Vagina (tissue), 2 donors: ENCODE results near the gene CYP19A1. TPM values are rescaled to one million over a fixed set of nuclear protein-coding genes. Genes with fewer than 3 reads are reported as not detected.

Experiments
- DNase-seq, 2 donors: peaks; one replicate each; pipeline ENCODE4 v3.0.0-alpha.2; 2017; ENCODE audit errors: extremely low spot score in 2 of 2
- H3K27ac ChIP-seq: fragments of 200-600 bp; sonication (generic); one replicate; pipeline ENCODE4 v1.5.1; 2019
- H3K27me3 ChIP-seq: fragments of 200-600 bp; sonication (generic); one replicate; pipeline ENCODE4 v1.5.1; 2019
- H3K36me3 ChIP-seq, 2 donors: fragments of 200-600 bp; sonication (generic); one replicate each; pipeline ENCODE4 v1.5.1; 2017 to 2019
- H3K4me1 ChIP-seq: fragments of 200-600 bp; sonication (generic); one replicate; pipeline ENCODE4 v1.5.1; 2019
- H3K4me3 ChIP-seq, 2 donors: fragments of 200-600 bp; sonication (generic); 1 replicate in 1 of 2; 2 replicates in 1 of 2; pipeline ENCODE4 v1.5.1; 2016 to 2019
- H3K9me3 ChIP-seq: fragments of 200-600 bp; sonication (generic); one replicate; pipeline ENCODE4 v1.5.1; 2019
- CTCF ChIP-seq, 3 experiments: fragments of 450-650 bp in 2 of 3; fragments of 200-600 bp in 1 of 3; sonication (generic) in 1 of 3; IDR thresholded peaks; one replicate each; pipeline ENCODE4 v1.5.1; 2017 to 2019; ENCODE audit warnings: antibody characterized with exemption in 3 of 3, mild to moderate bottlenecking in 2 of 3, moderate library complexity in 2 of 3
- POLR2A ChIP-seq, 2 donors: fragments of 450-650 bp; IDR thresholded peaks; one replicate each; pipeline ENCODE4 v1.6.1; 2017; ENCODE audit warnings: antibody characterized with exemption in 2 of 2, mild to moderate bottlenecking in 2 of 2, moderate library complexity in 2 of 2
- POLR2AphosphoS5 ChIP-seq, 2 donors: sonication (generic); formaldehyde crosslinking; IDR thresholded peaks; one replicate each; pipeline ENCODE4 v1.9.0; 2017; ENCODE audit warnings: antibody characterized with exemption in 2 of 2, mild to moderate bottlenecking in 2 of 2, low read depth in 1 of 2; ENCODE audit not compliant: insufficient read depth in 1 of 2
- intact Hi-C: fragments of 100-400 bp; cut with DNase I; formaldehyde crosslinking; loops from one replicate; pipeline ENCODE4 v1.15.1; 2023
- total RNA-seq: library from RNA; depleted of rRNA; stranded (reverse); fragments of >200 nt; gene quantifications from one replicate; pipeline ENCODE4 v1.2.3, GENCODE V29; 2016

The CYP19A1 gene
- total RNA-seq, 1 donor from 2014 or later = 8.8 TPM

- intact Hi-C loops = no loop called here
- Histone ChIP-seq H3K27ac (no peak overlapping the region), H3K9me3 (no peaks in the 10 kb centered on the region), H3K27me3 (no peaks in the 10 kb centered on the region), H3K4me3 (no peak overlapping the region), H3K36me3 (no peaks in the 10 kb centered on the region), H3K4me1 (no peaks in the 10 kb centered on the region)
- no peak for DNase-seq
- no peak for TF ChIP-seq CTCF (IDR thresholded peaks at IDR 0.05)
- TF ChIP-seq POLR2AphosphoS5 (IDR thresholded peaks at IDR 0.05; ENCODE audit: insufficient read depth in 1 of 2, low read depth in 1 of 2) = no peak
- TF ChIP-seq POLR2A (IDR thresholded peaks at IDR 0.05) = no peak
These were observed 157.9 kb downstream of the CYP19A1 start for GRCh38 chr15:51180534-51180933.

GRCh38 chr15:51180011-51180410 lies 158.4 kb downstream of the CYP19A1 start:
- Histone ChIP-seq H3K9me3 (no peaks in the 10 kb centered on the region), H3K27me3 (no peaks in the 10 kb centered on the region), H3K36me3 (no peaks in the 10 kb centered on the region), H3K27ac (no peak overlapping the region), H3K4me1 (no peaks in the 10 kb centered on the region), H3K4me3 (no peak overlapping the region)
- intact Hi-C loops = no loop called here
- no peak for DNase-seq
- TF ChIP-seq POLR2AphosphoS5 (IDR thresholded peaks at IDR 0.05; ENCODE audit: insufficient read depth in 1 of 2, low read depth in 1 of 2) (no peak), POLR2A (IDR thresholded peaks at IDR 0.05) (no peak), CTCF (IDR thresholded peaks at IDR 0.05) (no peak)

- peaks cover 14% of the 10 kb centered on the region for H3K4me1 ChIP-seq
- DNase-seq = no peak
- no peak overlapping the region for H3K27ac ChIP-seq
- H3K27me3 ChIP-seq = no peaks in the 10 kb centered on the region
- no peaks in the 10 kb centered on the region for H3K36me3 ChIP-seq
- intact Hi-C loops = no loop called here
- peak overlapping the region in 1 of 2 donors; percentile 14 for H3K4me3 ChIP-seq
- no peaks in the 10 kb centered on the region for H3K9me3 ChIP-seq
- no peak for TF ChIP-seq CTCF (IDR thresholded peaks at IDR 0.05)
- no peak for TF ChIP-seq POLR2A (IDR thresholded peaks at IDR 0.05)
- no peak for TF ChIP-seq POLR2AphosphoS5 (IDR thresholded peaks at IDR 0.05; ENCODE audit: insufficient read depth in 1 of 2, low read depth in 1 of 2)
These were observed 166.2 kb downstream of the CYP19A1 start for GRCh38 chr15:51172193-51172592.

GRCh38 chr15:51171634-51171932 lies 166.8 kb downstream of the CYP19A1 start:
- Histone ChIP-seq H3K27ac (no peak overlapping the region), H3K36me3 (no peaks in the 10 kb centered on the region), H3K9me3 (no peaks in the 10 kb centered on the region), H3K4me3 (no peak overlapping the region), H3K27me3 (no peaks in the 10 kb centered on the region), H3K4me1 (peaks cover 14% of the 10 kb centered on the region)
- no peak for TF ChIP-seq CTCF (IDR thresholded peaks at IDR 0.05)
- TF ChIP-seq POLR2A (IDR thresholded peaks at IDR 0.05) = no peak
- peak in 1 of 2 donors; percentile 40 for DNase-seq
- intact Hi-C loops = no loop called here

GRCh38 chr15:51170882-51171633 lies 167.3 kb downstream of the CYP19A1 start:
- no peak for TF ChIP-seq POLR2A (IDR thresholded peaks at IDR 0.05)
- TF ChIP-seq CTCF (IDR thresholded peaks at IDR 0.05) = no peak
- no peak for TF ChIP-seq POLR2AphosphoS5 (IDR thresholded peaks at IDR 0.05; ENCODE audit: insufficient read depth in 1 of 2, low read depth in 1 of 2)
- Histone ChIP-seq H3K36me3 (no peaks in the 10 kb centered on the region), H3K4me3 (no peak overlapping the region), H3K27ac (no peak overlapping the region), H3K9me3 (no peaks in the 10 kb centered on the region), H3K4me1 (peaks cover 14% of the 10 kb centered on the region), H3K27me3 (no peaks in the 10 kb centered on the region)
- DNase-seq = peak in 1 of 2 donors; percentile 52
- intact Hi-C loops = no loop called here
